GM11168 (cell line): ENCODE measurements around the gene NR3C2.

ENCODE experiments used
- in situ Hi-C: fragments of 300-500 bp; cut with MboI; formaldehyde crosslinking; loops from one replicate; pipeline ENCODE4 v1.12.0; 2022; ENCODE audit warnings: low sequenced_read_pairs; ENCODE audit not compliant: unreplicated experiment

The NR3C2 gene

GRCh38 chr4:148441986-148442831, at the start of gene NR3C2:
Gene NR3C2 (minus strand): TSS chr4:148442414.
- in situ Hi-C loops = no loop called here

- in situ Hi-C loops = no loop called here
These were observed 45.0 kb upstream of the NR3C2 start for GRCh38 chr4:148487181-148487580.

- in situ Hi-C loops = no loop called here
These were observed 39.4 kb upstream of the NR3C2 start for GRCh38 chr4:148481636-148482035.

GRCh38 chr4:148477276-148477675, 35.1 kb upstream of the NR3C2 start:
- in situ Hi-C loops = no loop called here

- in situ Hi-C loops = no loop called here
These were observed 27.7 kb upstream of the NR3C2 start for GRCh38 chr4:148469938-148470337.

GRCh38 chr4:148454835-148455234, 12.6 kb upstream of the NR3C2 start:
- in situ Hi-C loops = no loop called here

- in situ Hi-C loops = no loop called here
These were observed 11.6 kb upstream of the NR3C2 start for GRCh38 chr4:148453833-148454232.

GRCh38 chr4:148452970-148453369, 10.8 kb upstream of the NR3C2 start:
- in situ Hi-C loops = no loop called here

GRCh38 chr4:148449921-148450320, 7.7 kb upstream of the NR3C2 start:
- in situ Hi-C loops = no loop called here

GRCh38 chr4:148448141-148448540, 5.9 kb upstream of the NR3C2 start:
- in situ Hi-C loops = no loop called here

- in situ Hi-C loops = no loop called here
These were observed 5.5 kb upstream of the NR3C2 start for GRCh38 chr4:148447681-148448080.

- in situ Hi-C loops = no loop called here
These were observed 3.7 kb upstream of the NR3C2 start for GRCh38 chr4:148445860-148446330.

GRCh38 chr4:148445071-148445859, 3.1 kb upstream of the NR3C2 start:
- in situ Hi-C loops = no loop called here

- in situ Hi-C loops = no loop called here
These were observed 2.3 kb upstream of the NR3C2 start for GRCh38 chr4:148444296-148445070.

GRCh38 chr4:148443512-148444295, 1.5 kb upstream of the NR3C2 start:
- in situ Hi-C loops = no loop called here

- in situ Hi-C loops = no loop called here
These were observed 758 bp upstream of the NR3C2 start for GRCh38 chr4:148442832-148443511.

- in situ Hi-C loops = no loop called here
These were observed 609 bp downstream of the NR3C2 start for GRCh38 chr4:148441624-148441985.

- in situ Hi-C loops = no loop called here
These were observed 4.2 kb downstream of the NR3C2 start for GRCh38 chr4:148438047-148438446.

- in situ Hi-C loops = no loop called here
These were observed 4.8 kb downstream of the NR3C2 start for GRCh38 chr4:148437439-148437838.
